ENCODE measurements around the gene EIPR1.

DNA sequence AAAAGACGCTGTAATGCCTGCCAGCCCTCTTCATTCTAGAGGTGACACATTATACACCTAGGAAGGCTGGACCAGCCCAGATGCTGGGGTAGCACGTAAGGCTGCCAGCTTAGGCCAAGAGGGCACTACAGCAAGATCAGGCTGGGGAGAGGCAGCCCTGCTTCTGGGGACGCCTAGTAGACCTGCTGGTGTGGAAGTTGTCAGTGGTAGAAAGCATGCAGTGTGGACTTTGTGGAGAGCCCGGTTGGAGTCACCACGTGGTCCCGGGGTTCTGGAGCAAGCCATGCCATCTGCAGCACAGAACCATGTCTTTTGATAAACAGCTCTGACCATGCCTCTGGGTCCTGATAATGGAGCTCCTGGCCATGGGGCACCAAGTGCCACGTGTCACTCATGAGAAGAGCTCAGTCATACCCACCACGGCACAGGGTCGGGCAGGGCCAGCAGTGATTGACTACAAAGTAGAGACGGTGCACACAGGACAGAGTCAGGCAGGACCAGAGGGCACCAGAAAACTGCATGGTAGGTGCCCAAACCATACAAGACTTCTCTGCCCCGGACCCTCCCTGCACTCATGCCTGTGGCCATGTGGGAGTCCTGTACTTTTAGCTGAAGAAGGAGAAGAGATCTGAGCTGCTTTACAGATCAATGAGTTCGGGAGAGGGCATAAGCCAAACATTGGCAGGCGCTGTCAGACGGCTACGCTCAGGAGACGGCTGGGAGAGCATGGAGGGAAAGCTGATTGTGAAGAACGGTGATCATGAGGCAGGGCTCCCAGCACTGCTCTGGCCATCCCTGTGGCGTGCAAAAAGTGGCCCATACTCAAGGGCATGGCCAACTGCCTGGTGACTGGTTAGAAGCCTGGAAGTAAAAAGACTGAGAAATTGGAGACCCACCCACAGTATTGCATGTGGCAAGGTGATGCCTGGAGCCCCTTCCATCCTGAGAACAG, 114.9 kb downstream of the EIPR1 start:
- TF ChIP-seq, protein P1, sequence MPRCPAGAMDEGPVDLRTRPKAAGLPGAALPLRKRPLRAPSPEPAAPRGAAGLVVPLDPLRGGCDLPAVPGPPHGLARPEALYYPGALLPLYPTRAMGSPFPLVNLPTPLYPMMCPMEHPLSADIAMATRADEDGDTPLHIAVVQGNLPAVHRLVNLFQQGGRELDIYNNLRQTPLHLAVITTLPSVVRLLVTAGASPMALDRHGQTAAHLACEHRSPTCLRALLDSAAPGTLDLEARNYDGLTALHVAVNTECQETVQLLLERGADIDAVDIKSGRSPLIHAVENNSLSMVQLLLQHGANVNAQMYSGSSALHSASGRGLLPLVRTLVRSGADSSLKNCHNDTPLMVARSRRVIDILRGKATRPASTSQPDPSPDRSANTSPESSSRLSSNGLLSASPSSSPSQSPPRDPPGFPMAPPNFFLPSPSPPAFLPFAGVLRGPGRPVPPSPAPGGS (IDR thresholded peaks at IDR 0.05; ENCODE audit: borderline replicate concordance, insufficient read depth, low read depth, low read length, poor library complexity, severe bottlenecking), result no peak
- TF ChIP-seq BRCA1 (IDR thresholded peaks at IDR 0.05; ENCODE audit: low read depth, low read length) (no peak), EZH2 (IDR thresholded peaks at IDR 0.05; ENCODE audit: borderline replicate concordance, control insufficient read depth, low read depth, low read length) (no peak), IRF5 (IDR thresholded peaks at IDR 0.05; ENCODE audit: borderline replicate concordance) (no peak), NR2C2 (IDR thresholded peaks at IDR 0.05; ENCODE audit: borderline replicate concordance, control insufficient read depth, insufficient read length, low read depth) (no peak), SPI1 (IDR thresholded peaks at IDR 0.05; ENCODE audit: borderline replicate concordance, insufficient read depth, low read depth, low read length) (no peak), SREBF2 (IDR thresholded peaks at IDR 0.05; ENCODE audit: low read length) (no peak), RAD21 (IDR thresholded peaks at IDR 0.05; ENCODE audit: insufficient read depth, low read depth, low read length) (no peak), EP300 (IDR thresholded peaks at IDR 0.05; ENCODE audit: borderline replicate concordance in 1 of 2, control insufficient read depth in 1 of 2, low read depth in 2 of 2, low read length in 2 of 2) (no peak)
- TF ChIP-seq, protein P2, sequence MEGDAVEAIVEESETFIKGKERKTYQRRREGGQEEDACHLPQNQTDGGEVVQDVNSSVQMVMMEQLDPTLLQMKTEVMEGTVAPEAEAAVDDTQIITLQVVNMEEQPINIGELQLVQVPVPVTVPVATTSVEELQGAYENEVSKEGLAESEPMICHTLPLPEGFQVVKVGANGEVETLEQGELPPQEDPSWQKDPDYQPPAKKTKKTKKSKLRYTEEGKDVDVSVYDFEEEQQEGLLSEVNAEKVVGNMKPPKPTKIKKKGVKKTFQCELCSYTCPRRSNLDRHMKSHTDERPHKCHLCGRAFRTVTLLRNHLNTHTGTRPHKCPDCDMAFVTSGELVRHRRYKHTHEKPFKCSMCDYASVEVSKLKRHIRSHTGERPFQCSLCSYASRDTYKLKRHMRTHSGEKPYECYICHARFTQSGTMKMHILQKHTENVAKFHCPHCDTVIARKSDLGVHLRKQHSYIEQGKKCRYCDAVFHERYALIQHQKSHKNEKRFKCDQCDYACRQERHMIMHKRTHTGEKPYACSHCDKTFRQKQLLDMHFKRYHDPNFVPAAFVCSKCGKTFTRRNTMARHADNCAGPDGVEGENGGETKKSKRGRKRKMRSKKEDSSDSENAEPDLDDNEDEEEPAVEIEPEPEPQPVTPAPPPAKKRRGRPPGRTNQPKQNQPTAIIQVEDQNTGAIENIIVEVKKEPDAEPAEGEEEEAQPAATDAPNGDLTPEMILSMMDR (IDR thresholded peaks at IDR 0.05 in 2 of 3, conservative IDR thresholded peaks at IDR 0.05 in 1 of 3; ENCODE audit: control insufficient read depth in 2 of 3, extremely low read depth in 1 of 3, insufficient read depth in 1 of 3, low read depth in 3 of 3, low read length in 3 of 3), result no peak
